Ovary (tissue), 3 donors: Measurements from ENCODE around the gene NFKBIA.

ENCODE experiments used
- POLR2A ChIP-seq: fragments of 450-650 bp; IDR thresholded peaks from one replicate; pipeline ENCODE4 v1.6.1; 2017; ENCODE audit warnings: antibody characterized with exemption, mild to moderate bottlenecking, moderate library complexity
- TF ChIP-seq, protein P1 (sequence below), 3 donors: fragments of 450-650 bp in 2 of 3; fragments of 200-600 bp in 1 of 3; IDR thresholded peaks; one replicate each; pipeline versions ENCODE4 v1.5.1 to v1.8.0; 2016 to 2022; ENCODE audit warnings: antibody characterized with exemption in 3 of 3, mild to moderate bottlenecking in 1 of 3
- donor health status: DM: no; HTN: no; CAD: no.

DNA sequence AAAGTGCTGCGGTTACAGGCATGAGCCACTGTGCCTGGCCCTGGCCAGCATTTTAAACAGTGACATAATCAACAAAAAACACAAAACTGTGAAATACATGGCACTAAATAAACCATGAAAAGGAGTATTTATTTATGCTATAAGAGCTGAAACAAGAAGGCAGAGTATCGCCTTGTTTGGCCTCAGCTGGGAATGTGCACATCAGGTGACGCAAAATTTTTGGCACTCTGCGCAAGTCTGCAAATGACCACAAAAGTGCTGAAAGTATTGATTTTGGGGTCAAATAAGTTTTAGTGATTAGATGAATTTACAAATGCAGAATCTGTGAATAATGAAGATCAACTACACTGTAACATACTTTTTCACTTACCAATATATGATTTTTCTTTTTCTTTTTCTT lies 36.6 kb upstream of the NFKBIA start:
- no peak for TF ChIP-seq POLR2A
- TF ChIP-seq, protein P1, sequence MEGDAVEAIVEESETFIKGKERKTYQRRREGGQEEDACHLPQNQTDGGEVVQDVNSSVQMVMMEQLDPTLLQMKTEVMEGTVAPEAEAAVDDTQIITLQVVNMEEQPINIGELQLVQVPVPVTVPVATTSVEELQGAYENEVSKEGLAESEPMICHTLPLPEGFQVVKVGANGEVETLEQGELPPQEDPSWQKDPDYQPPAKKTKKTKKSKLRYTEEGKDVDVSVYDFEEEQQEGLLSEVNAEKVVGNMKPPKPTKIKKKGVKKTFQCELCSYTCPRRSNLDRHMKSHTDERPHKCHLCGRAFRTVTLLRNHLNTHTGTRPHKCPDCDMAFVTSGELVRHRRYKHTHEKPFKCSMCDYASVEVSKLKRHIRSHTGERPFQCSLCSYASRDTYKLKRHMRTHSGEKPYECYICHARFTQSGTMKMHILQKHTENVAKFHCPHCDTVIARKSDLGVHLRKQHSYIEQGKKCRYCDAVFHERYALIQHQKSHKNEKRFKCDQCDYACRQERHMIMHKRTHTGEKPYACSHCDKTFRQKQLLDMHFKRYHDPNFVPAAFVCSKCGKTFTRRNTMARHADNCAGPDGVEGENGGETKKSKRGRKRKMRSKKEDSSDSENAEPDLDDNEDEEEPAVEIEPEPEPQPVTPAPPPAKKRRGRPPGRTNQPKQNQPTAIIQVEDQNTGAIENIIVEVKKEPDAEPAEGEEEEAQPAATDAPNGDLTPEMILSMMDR (IDR thresholded peaks at IDR 0.05): no peak
